HCT116 (cell line): ENCODE data around the gene ATP1A4. TPM values are rescaled to one million over a fixed set of nuclear protein-coding genes. Genes with fewer than 3 reads are reported as not detected.

Experiments used
- ATAC-seq: fragments of 200-7000 bp; cut with Tn5 transposase; 2 replicates; pipeline ENCODE4 v1.9.1; 2020; ENCODE audit warnings: mild to moderate bottlenecking, moderate library complexity
- BruUV-seq: library from RNA; stranded (reverse); fragments of 400-500 nt; replicated peaks from 2 replicates; lab custom pipeline; 2021; lab: Mats Ljungman, UMichigan
- CTCF ChIA-PET: fragments of 300-600 bp; sonication (Branson Sonifier 250); formaldehyde crosslinking; loops from one replicate; lab custom pipeline; 2021; ENCODE audit warnings: antibody characterized with exemption; lab: Charles Lee
- POLR2A ChIA-PET: fragments of 300-600, 350-600 bp; sonication (Branson Sonifier 250); formaldehyde crosslinking; loops from one replicate; lab custom pipeline; 2021; ENCODE audit warnings: antibody characterized with exemption; lab: Charles Lee
- RAD21 ChIA-PET, 2 experiments: fragments of 300-600 bp; sonication (Branson Sonifier 250); formaldehyde crosslinking; loops; one replicate each; lab custom pipeline; 2023; ENCODE audit warnings: low total read pairs in 2 of 2; ENCODE audit not compliant: uncharacterized antibody in 2 of 2, unreplicated experiment in 2 of 2, low non-redundant PET in 1 of 2; lab: Charles Lee
- DNase-seq: peaks from one replicate; pipeline ENCODE4 v3.0.0-alpha.2; 2010; ENCODE audit warnings: low read depth, low spot score
- H2AFZ ChIP-seq: fragments of 200-600 bp; shearing (Covaris generic), sonication (generic); 2 replicates; pipeline ENCODE4 v1.6.1; 2017; ENCODE audit warnings: low read depth, mixed run types, mixed read lengths, antibody characterized with exemption, low read length; ENCODE audit not compliant: poor library complexity, severe bottlenecking
- H3K27ac ChIP-seq: 2 replicates; pipeline ENCODE4 v1.5.1; 2012; ENCODE audit warnings: low read depth, low read length
- H3K27me3 ChIP-seq: fragments of 200-600 bp; sonication (generic); 2 replicates; pipeline ENCODE4 v1.6.1; 2016; ENCODE audit warnings: mixed run types, low read length, mixed read lengths; ENCODE audit not compliant: insufficient read depth
- H3K36me3 ChIP-seq, 2 experiments: fragments of 200-500 bp in 1 of 2; fragments of 200-600 bp in 1 of 2; sonication (Bioruptor generic) in 1 of 2; sonication (generic) in 1 of 2; 2 replicates each; pipeline versions ENCODE4 v1.5.1 to v1.6.1; 2014 to 2016; ENCODE audit warnings: low read length in 2 of 2, inconsistent platforms in 1 of 2, mixed read lengths in 1 of 2, mixed run types in 1 of 2; ENCODE audit not compliant: insufficient read depth in 2 of 2, control insufficient read depth in 1 of 2
- H3K4me1 ChIP-seq, 2 experiments: fragments of 200-600 bp in 1 of 2; sonication (generic) in 1 of 2; 2 replicates each; pipeline versions ENCODE4 v1.5.1 to v1.6.1; 2012 to 2017; ENCODE audit warnings: low read length in 2 of 2, inconsistent platforms in 1 of 2, mild to moderate bottlenecking in 1 of 2, mixed read lengths in 1 of 2, mixed run types in 1 of 2, moderate library complexity in 1 of 2; ENCODE audit not compliant: insufficient read depth in 2 of 2, control insufficient read depth in 1 of 2
- H3K4me2 ChIP-seq: fragments of 200-600 bp; sonication (generic); 2 replicates; pipeline ENCODE4 v1.6.1; 2017; ENCODE audit warnings: mixed run types, low read length, mixed read lengths
- H3K4me3 ChIP-seq, 2 experiments: fragments of 200-600 bp in 1 of 2; sonication (generic) in 1 of 2; replicated peaks in 1 of 2; 2 replicates each; pipeline ENCODE4 v1.5.1; 2011 to 2016; ENCODE audit warnings: low read length in 2 of 2, control low read depth in 1 of 2, low read depth in 1 of 2, mild to moderate bottlenecking in 1 of 2, mixed read lengths in 1 of 2, mixed run types in 1 of 2
- H3K79me2 ChIP-seq: fragments of 200-600 bp; sonication (generic); 2 replicates; pipeline ENCODE4 v1.6.1; 2017; ENCODE audit warnings: mild to moderate bottlenecking, mixed run types, low read length, moderate library complexity, mixed read lengths; ENCODE audit not compliant: insufficient read depth
- H3K9ac ChIP-seq: fragments of 200-600 bp; sonication (generic); 2 replicates; pipeline ENCODE4 v1.6.1; 2016; ENCODE audit warnings: low read length, mixed read lengths
- H3K9me2 ChIP-seq: fragments of 200-600 bp; sonication (generic), shearing (Covaris generic); 2 replicates; pipeline ENCODE4 v1.6.1; 2017; ENCODE audit warnings: mixed run types, mild to moderate bottlenecking, moderate library complexity; ENCODE audit not compliant: insufficient read depth
- H3K9me3 ChIP-seq, 2 experiments: fragments of 200-500 bp in 1 of 2; fragments of 200-600 bp in 1 of 2; sonication (Bioruptor generic) in 1 of 2; sonication (generic) in 1 of 2; 2 replicates each; pipeline ENCODE4 v1.6.1; 2014 to 2017; ENCODE audit warnings: low read length in 2 of 2, mixed read lengths in 2 of 2, inconsistent platforms in 1 of 2, low read depth in 1 of 2, mild to moderate bottlenecking in 1 of 2, mixed run types in 1 of 2, moderate library complexity in 1 of 2; ENCODE audit not compliant: control insufficient read depth in 1 of 2, insufficient read depth in 1 of 2
- H4K20me1 ChIP-seq: fragments of 200-600 bp; sonication (generic), shearing (Covaris generic); 2 replicates; pipeline ENCODE4 v1.6.1; 2017; ENCODE audit warnings: mixed run types, mild to moderate bottlenecking, moderate library complexity; ENCODE audit not compliant: insufficient read depth
- ATF3 ChIP-seq: IDR thresholded peaks from 2 replicates; pipeline ENCODE4 v1.6.1; 2012
- CBX3 ChIP-seq: IDR thresholded peaks from 2 replicates; pipeline ENCODE4 v1.6.1; 2012; ENCODE audit warnings: low read depth
- CEBPB ChIP-seq: IDR thresholded peaks from 2 replicates; pipeline ENCODE4 v1.6.1; 2012; ENCODE audit warnings: low read depth
- CTCF ChIP-seq, 3 experiments: fragments of 200-600 bp in 1 of 3; sonication (generic) in 1 of 3; IDR thresholded peaks in 2 of 3; conservative IDR thresholded peaks in 1 of 3; 2 replicates each; pipeline ENCODE4 v1.5.1; 2012 to 2017; ENCODE audit warnings: low read depth in 2 of 3, low read length in 2 of 3, antibody characterized with exemption in 1 of 3, borderline replicate concordance in 1 of 3, control low read depth in 1 of 3, mild to moderate bottlenecking in 1 of 3, mixed read lengths in 1 of 3, mixed run types in 1 of 3, moderate library complexity in 1 of 3; ENCODE audit not compliant: insufficient read depth in 1 of 3
- ELF1 ChIP-seq: IDR thresholded peaks from 2 replicates; pipeline ENCODE4 v1.6.1; 2012; ENCODE audit warnings: low read depth, borderline replicate concordance
- RAD21 ChIP-seq: IDR thresholded peaks from 2 replicates; pipeline ENCODE4 v1.6.1; 2012; ENCODE audit warnings: low read depth, mild to moderate bottlenecking
- REST ChIP-seq: IDR thresholded peaks from 2 replicates; pipeline ENCODE4 v1.6.1; 2012; ENCODE audit warnings: low read depth
- SP1 ChIP-seq: IDR thresholded peaks from 2 replicates; pipeline ENCODE4 v1.6.1; 2012; ENCODE audit warnings: low read depth
- ZNF274 ChIP-seq: fragments of 200-500 bp; sonication (Bioruptor generic); IDR thresholded peaks from 2 replicates; pipeline ENCODE4 v1.6.1; 2014; ENCODE audit warnings: mild to moderate bottlenecking, low read depth, low read length, inconsistent platforms
- intact Hi-C: fragments of 100-400 bp; cut with micrococcal nuclease; formaldehyde crosslinking; loops from 2 replicates; pipeline ENCODE4 v1.10.0; 2022
- total RNA-seq: library from RNA; stranded (reverse); gene quantifications from one replicate; pipeline ENCODE4 v1.2.1, GENCODE V29; 2021; ENCODE audit not compliant: unreplicated experiment

Gene ATP1A4
- total RNA-seq, 1 experiment from 2014 or later = not detected

GRCh38 chr1:160157174-160157573 is 5.8 kb downstream of the ATP1A4 start:
- ChIA-PET CTCF (interaction anchor here (0.8 to 1.1 kb wide), 2 partner anchors 36 to 217 kb away, joined by 3 to 4 read pairs; no protein-coding TSS in a partner anchor), RAD21 (no interaction called here), POLR2A (no interaction called here)
- intact Hi-C loops = no loop called here
- BruUV-seq = no TSS peak
- DNase-seq = no peak
- Histone ChIP-seq H3K4me3 (no peak overlapping the region), H3K4me1 (no peaks in the 10 kb centered on the region), H2AFZ (no peak overlapping the region), H3K27me3 (no peaks in the 10 kb centered on the region), H4K20me1 (no peaks in the 10 kb centered on the region), H3K9ac (no peak overlapping the region), H3K27ac (no peak overlapping the region), H3K9me2 (no peaks in the 10 kb centered on the region), H3K79me2 (no peaks in the 10 kb centered on the region), H3K36me3 (no peaks in the 10 kb centered on the region), H3K9me3 (no peaks in the 10 kb centered on the region), H3K4me2 (no peak overlapping the region)
- TF ChIP-seq ELF1 (no peak), CBX3 (no peak), CTCF (IDR thresholded peaks at IDR 0.05 in 2 of 3, conservative IDR thresholded peaks at IDR 0.05 in 1 of 3; ENCODE audit: borderline replicate concordance in 1 of 3, insufficient read depth in 1 of 3, low read depth in 2 of 3, low read length in 2 of 3) (no peak), ATF3 (no peak), SP1 (no peak), REST (no peak), RAD21 (no peak), CEBPB (no peak), ZNF274 (no peak)
- ATAC-seq = no peak
